B cell (primary cell): ENCODE data around the gene ANKS6. TPM values are rescaled to one million over a fixed set of nuclear protein-coding genes. Genes with fewer than 3 reads are reported as not detected.

ENCODE experiments used
- ATAC-seq: fragments of 200-7000 bp; cut with Tn5 transposase; one replicate; pipeline ENCODE4 v1.10.0; 2021; ENCODE audit warnings: low read depth, mild to moderate bottlenecking, moderate number of reproducible peaks, moderate library complexity
- CTCF ChIA-PET: fragments of 350-600 bp; sonication (Branson Sonifier 250); formaldehyde crosslinking; loops from one replicate; lab custom pipeline; 2021; ENCODE audit warnings: antibody characterized with exemption, inconsistent platforms; lab: Charles Lee
- POLR2A ChIA-PET: fragments of 350-600 bp; sonication (Branson Sonifier 250); formaldehyde crosslinking; loops from one replicate; lab custom pipeline; 2021; ENCODE audit warnings: antibody characterized with exemption; lab: Charles Lee
- DNase-seq: peaks from one replicate; pipeline ENCODE4 v3.0.0; 2013
- H2AFZ ChIP-seq: 2 replicates; pipeline ENCODE4 v1.6.1; 2012; ENCODE audit warnings: mild to moderate bottlenecking, low read depth, low read length; ENCODE audit not compliant: insufficient read depth, poor library complexity, severe bottlenecking
- H3K27ac ChIP-seq, 2 donors: 1 replicate in 1 of 2; 2 replicates in 1 of 2; pipeline ENCODE4 v1.5.1; 2012 to 2013; ENCODE audit warnings: low read length in 2 of 2, mild to moderate bottlenecking in 2 of 2, moderate library complexity in 1 of 2
- H3K27me3 ChIP-seq, 4 experiments: fragments of 200-600 bp in 1 of 4; sonication (generic) in 1 of 4; replicated peaks in 1 of 4; 1 replicate in 2 of 4; 2 replicates in 2 of 4; pipeline versions ENCODE4 v1.6.1 to v1.7.0; 2013 to 2016; ENCODE audit warnings: low read length in 3 of 4, mild to moderate bottlenecking in 2 of 4, mixed read lengths in 1 of 4, moderate library complexity in 1 of 4; ENCODE audit not compliant: insufficient read depth in 4 of 4, control insufficient read depth in 3 of 4; ENCODE audit errors: control extremely low read depth in 1 of 4
- H3K36me3 ChIP-seq, 2 experiments: replicated peaks in 1 of 2; 1 replicate in 1 of 2; 2 replicates in 1 of 2; pipeline versions ENCODE4 v1.6.1 to v1.7.1; 2013; ENCODE audit warnings: low read length in 1 of 2; ENCODE audit not compliant: insufficient read depth in 2 of 2, control insufficient read depth in 1 of 2; ENCODE audit errors: control extremely low read depth in 1 of 2, extremely low read depth in 1 of 2
- H3K4me1 ChIP-seq, 2 donors: fragments of 200-600 bp in 1 of 2; sonication (generic) in 1 of 2; 1 replicate in 1 of 2; 2 replicates in 1 of 2; pipeline versions ENCODE4 v1.5.1 to v1.6.1; 2013 to 2017; ENCODE audit warnings: low read length in 2 of 2; ENCODE audit not compliant: control insufficient read depth in 2 of 2, insufficient read depth in 2 of 2
- H3K4me2 ChIP-seq: replicated peaks from 2 replicates; pipeline ENCODE3; 2012; ENCODE audit warnings: mild to moderate bottlenecking, low read depth, low read length; ENCODE audit not compliant: poor library complexity, severe bottlenecking
- H3K4me3 ChIP-seq, 5 experiments: fragments of 200-600 bp in 1 of 5; sonication (generic) in 1 of 5; 1 replicate in 3 of 5; 2 replicates in 2 of 5; pipeline versions ENCODE4 v1.5.1 to v1.7.0; 2011 to 2016; ENCODE audit warnings: low read length in 4 of 5, mild to moderate bottlenecking in 4 of 5, low read depth in 2 of 5, control low read depth in 1 of 5, moderate library complexity in 1 of 5; ENCODE audit not compliant: insufficient read depth in 1 of 5; ENCODE audit errors: control extremely low read depth in 1 of 5, extremely low read depth in 1 of 5
- H3K79me2 ChIP-seq: fragments of 200-600 bp; sonication (generic); one replicate; pipeline ENCODE4 v1.6.0; 2016; ENCODE audit warnings: low read length; ENCODE audit not compliant: control insufficient read depth, insufficient read depth
- H3K9ac ChIP-seq: fragments of 200-600 bp; sonication (generic); 2 replicates; pipeline ENCODE4 v1.6.1; 2017; ENCODE audit warnings: mild to moderate bottlenecking, low read length, moderate library complexity
- H3K9me3 ChIP-seq, 3 donors: one replicate each; pipeline versions ENCODE4 v1.6.1 to v1.7.1; 2013; ENCODE audit warnings: low read length in 2 of 3; ENCODE audit not compliant: control insufficient read depth in 2 of 3, insufficient read depth in 1 of 3; ENCODE audit errors: control extremely low read depth in 1 of 3
- H4K20me1 ChIP-seq: 2 replicates; pipeline ENCODE4 v1.6.0; 2012; ENCODE audit warnings: mild to moderate bottlenecking, low read length; ENCODE audit not compliant: insufficient read depth, control insufficient read depth, poor library complexity, severe bottlenecking
- H3K27ac Mint-ChIP-seq: one replicate; pipeline ENCODE4 v1.8.0; 2021; ENCODE audit warnings: mixed read lengths
- H3K27me3 Mint-ChIP-seq: one replicate; pipeline ENCODE4 v1.8.0; 2021; ENCODE audit warnings: mixed read lengths
- H3K4me1 Mint-ChIP-seq: one replicate; pipeline ENCODE4 v1.8.0; 2021; ENCODE audit warnings: mixed read lengths
- H3K4me3 Mint-ChIP-seq: one replicate; pipeline ENCODE4 v1.8.0; 2021; ENCODE audit warnings: mixed read lengths
- H3K9me3 Mint-ChIP-seq: one replicate; pipeline ENCODE4 v1.8.0; 2022; ENCODE audit warnings: mixed read lengths; ENCODE audit not compliant: insufficient read depth
- EZH2 ChIP-seq: IDR thresholded peaks from 2 replicates; pipeline ENCODE4 v1.6.1; 2012; ENCODE audit warnings: borderline replicate concordance, low read depth, mild to moderate bottlenecking, moderate library complexity, low read length; ENCODE audit not compliant: insufficient read depth, poor library complexity, severe bottlenecking
- WGBS: methylation state at CpG from one replicate; pipeline ENCODE4 v1.1.5; 2013; ENCODE audit warnings: missing lambda C conversion rate; ENCODE audit not compliant: insufficient coverage; 5-methylcytosine and 5-hydroxymethylcytosine counted together
- intact Hi-C: fragments of 100-400 bp; cut with micrococcal nuclease; formaldehyde crosslinking; loops from one replicate; pipeline ENCODE4 v1.10.0; 2022
- polyA plus RNA-seq: library from polyadenylated mRNA; depleted of rRNA; stranded (reverse); fragments of >200 nt; gene quantifications from 2 replicates; pipeline ENCODE4 v1.2.3, GENCODE V29; 2012
- total RNA-seq, 2 donors: library from RNA; stranded (reverse); fragments of 120-200 nt in 1 of 2; gene quantifications; 1 replicate in 1 of 2; 2 replicates in 1 of 2; pipeline versions ENCODE4 v1.2.3 to v1.2.4, GENCODE V29; 2013 to 2022
- TF ChIP-seq, protein P1 (sequence below): fragments of 200-600 bp; IDR thresholded peaks from one replicate; pipeline ENCODE4 v1.8.0; 2022; ENCODE audit warnings: antibody characterized with exemption, mild to moderate bottlenecking

Gene ANKS6
- total and polyA plus RNA-seq, 2 donors (not counting 1 experiment from before 2014, with no cell fraction given) = 11.4 to 16.1 TPM

DNA sequence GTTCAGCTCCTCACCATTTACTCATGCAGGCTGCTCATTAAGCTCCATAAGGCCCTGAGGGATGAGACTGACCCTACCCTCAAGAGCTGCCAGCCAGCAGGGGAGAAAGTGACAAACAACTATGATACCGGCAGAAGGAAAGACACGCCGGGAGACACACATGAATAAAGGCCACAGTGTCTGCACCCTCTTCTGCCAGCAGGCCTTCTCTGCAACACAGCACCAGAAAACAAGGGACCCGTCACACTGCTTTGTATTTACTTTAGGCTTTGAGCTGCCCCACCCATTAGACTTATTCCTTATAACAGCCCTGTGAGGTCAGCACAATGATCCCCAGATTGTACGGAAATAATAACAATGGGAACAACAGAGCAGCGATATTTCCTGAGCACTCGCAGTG is 94.8 kb downstream of the ANKS6 start:
- Histone ChIP-seq H3K9me3 (no peaks in the 10 kb centered on the region), H2AFZ (no peak overlapping the region), H3K4me3 (no peak overlapping the region), H3K4me1 (no peaks in the 10 kb centered on the region), H3K9ac (no peak overlapping the region), H3K4me2 (no peak overlapping the region), H4K20me1 (no peaks in the 10 kb centered on the region), H3K27me3 (peaks cover 0 to 13% (median 9%) of the 10 kb centered on the region in 4 experiments), H3K36me3 (no peaks in the 10 kb centered on the region), H3K27ac (no peak overlapping the region), H3K79me2 (no peaks in the 10 kb centered on the region)
- 98% methylated on average over 7 of the region's 7 CpGs for WGBS
- ChIA-PET POLR2A (no interaction called here), CTCF (no interaction called here)
- Mint-ChIP-seq H3K27ac (no peak overlapping the region), H3K4me1 (peaks cover under 1% of the 10 kb centered on the region), H3K27me3 (peaks cover 60% of the 10 kb centered on the region), H3K9me3 (peaks cover 6% of the 10 kb centered on the region), H3K4me3 (no peak overlapping the region)
- no peak for TF ChIP-seq EZH2
- TF ChIP-seq, protein P1, sequence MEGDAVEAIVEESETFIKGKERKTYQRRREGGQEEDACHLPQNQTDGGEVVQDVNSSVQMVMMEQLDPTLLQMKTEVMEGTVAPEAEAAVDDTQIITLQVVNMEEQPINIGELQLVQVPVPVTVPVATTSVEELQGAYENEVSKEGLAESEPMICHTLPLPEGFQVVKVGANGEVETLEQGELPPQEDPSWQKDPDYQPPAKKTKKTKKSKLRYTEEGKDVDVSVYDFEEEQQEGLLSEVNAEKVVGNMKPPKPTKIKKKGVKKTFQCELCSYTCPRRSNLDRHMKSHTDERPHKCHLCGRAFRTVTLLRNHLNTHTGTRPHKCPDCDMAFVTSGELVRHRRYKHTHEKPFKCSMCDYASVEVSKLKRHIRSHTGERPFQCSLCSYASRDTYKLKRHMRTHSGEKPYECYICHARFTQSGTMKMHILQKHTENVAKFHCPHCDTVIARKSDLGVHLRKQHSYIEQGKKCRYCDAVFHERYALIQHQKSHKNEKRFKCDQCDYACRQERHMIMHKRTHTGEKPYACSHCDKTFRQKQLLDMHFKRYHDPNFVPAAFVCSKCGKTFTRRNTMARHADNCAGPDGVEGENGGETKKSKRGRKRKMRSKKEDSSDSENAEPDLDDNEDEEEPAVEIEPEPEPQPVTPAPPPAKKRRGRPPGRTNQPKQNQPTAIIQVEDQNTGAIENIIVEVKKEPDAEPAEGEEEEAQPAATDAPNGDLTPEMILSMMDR = no peak
- ATAC-seq (no peak), DNase-seq (no peak)
- intact Hi-C loops = no loop called here

DNA sequence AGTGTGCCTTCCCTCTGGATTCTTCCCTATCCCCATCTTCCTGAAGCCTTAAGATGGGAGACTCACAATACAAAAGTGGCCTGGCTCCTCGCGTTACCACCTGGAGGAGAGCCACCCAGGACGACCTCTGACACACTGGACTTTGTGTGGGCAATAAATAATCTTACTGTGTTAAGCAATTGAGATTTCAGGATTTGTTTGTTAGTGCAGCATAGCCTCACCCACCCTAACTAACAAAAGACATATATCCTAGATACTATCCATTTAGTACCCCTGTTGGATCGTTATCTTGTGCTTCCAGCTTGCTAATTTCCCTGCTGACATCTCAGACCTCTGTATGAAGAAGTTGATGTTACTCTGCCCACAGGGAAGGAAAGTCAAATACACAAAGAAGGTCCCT is 95.6 kb downstream of the ANKS6 start:
- intact Hi-C loops = no loop called here
- no peak overlapping the region for H3K4me3 Mint-ChIP-seq
- no peaks in the 10 kb centered on the region for H3K79me2 ChIP-seq
- ChIA-PET CTCF (no interaction called here), POLR2A (no interaction called here)
- no peak overlapping the region for H3K4me2 ChIP-seq
- TF ChIP-seq EZH2 = no peak
- TF ChIP-seq, protein P1 = no peak
- DNase-seq = no peak
- H3K9ac ChIP-seq = no peak overlapping the region
- WGBS = no CpG with 5 or more reads among the region's 4 CpGs
- H3K36me3 ChIP-seq = no peaks in the 10 kb centered on the region
- no peaks in the 10 kb centered on the region for H3K4me1 Mint-ChIP-seq
- H2AFZ ChIP-seq = no peak overlapping the region
- H3K4me3 ChIP-seq = no peak overlapping the region
- H4K20me1 ChIP-seq = no peaks in the 10 kb centered on the region
- H3K9me3 ChIP-seq = no peaks in the 10 kb centered on the region
- H3K27me3 ChIP-seq = peaks cover 0 to 10% (median 8%) of the 10 kb centered on the region in 4 experiments
- H3K27ac ChIP-seq = no peak overlapping the region
- no peak overlapping the region for H3K27ac Mint-ChIP-seq
- H3K4me1 ChIP-seq = no peaks in the 10 kb centered on the region
- H3K27me3 Mint-ChIP-seq = peaks cover 59% of the 10 kb centered on the region
- peaks cover 6% of the 10 kb centered on the region for H3K9me3 Mint-ChIP-seq
- ATAC-seq = no peak
